ENCODE results near the gene NSDHL.
"Not testable (repeated sequence)": the region's sequence is repeated elsewhere in the genome, so short reads cannot be mapped to it uniquely, and the experiment has no call there.

NSDHL gene

DNA sequence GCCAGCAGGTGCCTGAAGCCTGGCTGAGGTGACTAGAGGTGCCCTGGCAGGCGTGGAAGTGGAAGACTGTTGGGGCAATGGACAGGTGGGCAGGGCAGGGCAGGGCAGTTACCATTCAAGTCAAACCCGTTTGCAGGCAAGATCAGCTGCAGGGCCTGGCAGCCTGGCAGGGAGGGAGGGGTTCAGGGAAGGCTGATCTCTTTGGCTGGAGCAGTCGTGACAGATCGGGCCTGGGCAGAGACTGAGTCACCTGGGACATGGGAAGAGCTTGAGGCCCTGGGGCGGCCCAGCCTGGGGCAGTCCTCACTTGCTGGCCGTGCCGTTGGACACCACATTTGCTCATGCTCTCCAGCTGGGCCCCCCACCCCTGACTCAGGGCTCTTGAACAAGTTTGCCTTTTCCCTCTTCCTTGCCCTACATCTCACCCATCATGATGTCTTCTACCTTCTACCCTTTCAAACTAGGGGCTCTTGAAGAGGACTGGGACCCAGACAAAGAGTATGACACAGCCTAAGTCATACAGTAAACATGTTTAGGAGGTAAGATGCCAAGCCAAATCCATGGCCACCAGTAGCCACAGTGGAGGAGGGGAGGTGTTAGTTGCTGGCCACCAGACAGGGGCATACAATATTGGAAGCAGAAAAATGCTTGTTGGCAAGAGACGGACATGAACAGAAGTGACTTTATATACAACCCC is 65.0 kb downstream of the NSDHL start:
- no peak for DNase-seq

DNA sequence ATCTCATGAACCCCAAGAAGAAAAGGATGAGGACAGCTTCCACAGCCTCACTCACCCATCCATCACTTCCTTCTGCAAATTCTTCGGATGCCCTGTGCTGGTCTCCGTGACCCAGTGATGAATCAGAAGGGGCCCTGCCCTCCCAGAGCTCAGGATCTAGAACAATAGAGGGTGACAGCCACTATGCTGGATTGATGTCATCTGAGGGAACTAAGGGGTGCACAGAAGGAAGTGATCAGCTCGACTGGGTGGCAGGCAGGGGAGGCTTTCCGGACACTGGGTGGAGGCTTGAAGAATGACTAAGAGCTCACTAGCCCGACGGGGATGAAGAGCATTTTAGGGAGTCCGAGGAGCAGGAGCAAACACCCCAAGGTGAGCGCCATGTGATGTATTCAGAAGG is 65.6 kb downstream of the NSDHL start:
- no peak for DNase-seq

DNA sequence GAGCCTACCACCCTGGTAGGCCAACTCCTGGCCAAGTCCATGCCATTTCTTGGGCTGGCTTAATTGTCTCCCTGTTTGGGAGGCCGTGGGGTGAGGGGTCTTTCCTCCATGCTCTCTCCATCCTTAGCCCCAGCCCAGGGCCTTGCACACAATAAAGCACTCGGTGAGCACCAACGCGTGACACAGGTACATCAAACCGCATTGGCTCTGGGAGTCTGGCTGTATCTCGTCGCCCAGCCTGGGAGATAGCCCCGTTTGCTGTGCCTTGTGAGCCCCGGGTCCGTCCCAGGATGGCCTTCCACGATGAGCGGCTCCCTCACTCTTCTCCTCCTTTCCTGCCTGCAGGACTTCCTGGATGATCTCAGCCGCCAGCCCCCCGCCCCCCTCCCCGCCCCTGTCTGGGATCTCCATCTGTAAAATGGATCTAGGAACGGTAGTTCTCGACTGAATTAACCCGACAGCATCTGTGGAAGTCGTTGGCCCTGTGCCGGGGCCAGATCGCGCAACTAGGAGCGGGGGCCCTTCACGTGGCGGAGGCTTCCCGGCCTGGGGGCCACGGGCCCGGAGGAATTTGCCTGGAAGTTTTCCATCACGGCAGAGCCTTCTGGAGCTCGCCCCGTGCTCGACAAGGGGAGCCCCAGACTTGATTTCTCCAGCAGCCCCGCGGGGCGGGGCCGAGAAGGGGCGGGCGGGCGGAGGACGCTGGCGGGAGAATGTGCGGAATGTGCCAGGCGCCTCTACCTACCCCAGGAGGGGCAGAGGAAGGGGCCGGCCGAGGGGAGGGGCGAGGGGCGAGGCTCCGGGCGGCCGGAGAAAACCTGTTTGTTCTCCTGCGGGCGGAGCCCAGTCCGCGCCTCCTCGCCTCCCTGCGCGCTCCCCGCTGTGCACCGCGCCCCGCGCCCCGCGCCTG is 66.6 kb downstream of the NSDHL start, which contains the start of gene ZNF185:
ZNF185 (plus strand) TSS at position 846 of the 910 bp plus-strand sequence. CDS start 16,423 bp downstream, outside the sequence.
- DNase-seq: no peak

DNA sequence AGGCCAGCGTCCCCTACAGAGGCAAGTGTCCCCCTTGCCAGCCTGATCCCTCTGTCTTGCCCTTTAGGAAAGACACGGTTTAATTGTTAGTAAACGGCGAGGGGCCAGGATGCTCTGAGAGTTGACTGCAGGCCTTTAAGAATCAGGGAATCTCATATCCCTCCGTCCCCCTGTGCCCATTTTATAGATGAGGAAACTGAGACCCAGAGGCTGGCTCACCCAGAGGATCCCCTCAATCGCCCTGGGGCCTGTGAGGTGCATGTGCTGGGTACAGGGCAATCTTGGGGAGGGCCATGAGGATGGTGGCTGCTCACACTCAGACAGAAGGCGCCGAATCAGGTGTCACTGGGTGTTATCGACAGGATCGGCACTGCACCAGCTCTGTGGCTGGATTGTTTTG is 67.6 kb downstream of the NSDHL start:
- no peak for DNase-seq

DNA sequence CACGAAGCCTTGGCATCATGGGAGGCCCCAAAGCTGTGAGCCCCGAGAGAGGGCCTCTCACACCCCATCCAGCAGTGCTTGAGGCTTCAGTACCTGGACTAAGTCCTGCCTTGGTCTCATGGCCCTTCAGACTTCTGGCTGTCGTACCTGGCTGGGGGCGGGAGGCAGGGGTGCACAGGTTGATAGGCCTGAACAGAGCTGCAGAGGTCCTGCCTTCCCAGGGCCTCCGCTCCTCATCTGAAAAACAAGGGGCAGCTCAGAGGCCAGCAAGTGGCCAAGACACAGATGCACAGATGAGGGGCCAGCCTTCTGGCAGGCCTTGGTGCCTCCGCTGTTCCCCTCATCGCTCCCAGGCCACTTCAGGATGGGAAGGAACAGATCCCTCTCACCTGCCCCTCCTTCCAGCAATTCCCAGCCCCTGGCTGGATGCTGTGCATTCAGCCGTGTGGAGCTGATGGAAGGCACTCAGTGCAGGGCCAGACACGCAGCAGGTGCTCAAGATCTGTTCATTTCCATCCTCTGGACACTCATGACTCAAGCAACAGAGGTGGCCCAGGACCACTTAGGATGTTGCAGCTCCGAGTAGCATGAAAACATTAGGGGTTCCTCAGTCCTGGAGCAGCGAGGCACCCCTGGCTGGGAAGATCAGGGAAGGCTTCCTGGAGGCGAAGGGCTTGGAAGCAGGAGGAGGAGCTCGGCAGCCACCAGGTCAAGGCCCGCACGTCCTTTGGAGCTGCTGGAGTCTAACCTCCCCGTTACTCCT is 68.4 kb downstream of the NSDHL start:
- DNase-seq: no peak

DNA sequence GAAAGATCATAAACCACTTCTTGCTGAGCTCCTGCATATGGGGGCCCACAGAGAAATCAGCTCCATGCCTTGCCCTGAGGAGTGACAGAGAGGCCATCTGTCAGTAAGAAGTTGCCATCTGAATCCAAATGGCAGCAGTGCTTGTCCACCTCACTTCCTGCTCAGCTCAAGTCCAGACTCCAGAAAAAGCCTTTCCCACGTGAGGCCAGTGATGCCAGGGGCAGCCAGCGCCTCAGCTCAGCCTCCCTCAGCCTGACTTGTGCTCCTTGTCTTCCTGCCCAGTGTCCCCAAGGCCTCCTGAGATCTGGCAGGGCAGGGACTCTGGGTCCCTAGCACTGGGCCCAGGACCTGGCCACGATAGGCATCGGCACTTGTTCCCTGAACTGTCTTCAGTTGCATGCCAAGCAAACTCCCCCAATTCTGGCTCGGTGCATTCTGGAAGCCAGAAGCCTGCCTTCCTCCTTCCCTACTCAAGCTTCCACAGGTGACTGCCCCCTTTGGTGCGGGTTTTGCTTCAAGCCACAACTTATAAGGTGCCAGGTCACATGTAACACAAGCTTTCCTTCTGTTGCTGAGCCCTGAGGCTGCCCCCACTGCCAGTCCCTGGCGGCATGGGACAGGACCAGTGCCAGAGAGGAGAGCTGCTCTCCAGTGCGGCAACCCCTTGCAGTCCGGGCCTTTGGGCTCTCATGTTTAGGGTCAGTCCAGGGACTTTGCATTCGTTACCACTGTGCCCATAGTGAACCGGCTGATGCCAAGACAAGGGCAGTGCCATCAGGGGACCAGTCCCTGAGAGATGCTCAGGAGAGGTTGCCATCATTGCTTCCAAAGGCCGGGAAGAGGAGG is 69.2 kb downstream of the NSDHL start:
- DNase-seq: no peak

DNA sequence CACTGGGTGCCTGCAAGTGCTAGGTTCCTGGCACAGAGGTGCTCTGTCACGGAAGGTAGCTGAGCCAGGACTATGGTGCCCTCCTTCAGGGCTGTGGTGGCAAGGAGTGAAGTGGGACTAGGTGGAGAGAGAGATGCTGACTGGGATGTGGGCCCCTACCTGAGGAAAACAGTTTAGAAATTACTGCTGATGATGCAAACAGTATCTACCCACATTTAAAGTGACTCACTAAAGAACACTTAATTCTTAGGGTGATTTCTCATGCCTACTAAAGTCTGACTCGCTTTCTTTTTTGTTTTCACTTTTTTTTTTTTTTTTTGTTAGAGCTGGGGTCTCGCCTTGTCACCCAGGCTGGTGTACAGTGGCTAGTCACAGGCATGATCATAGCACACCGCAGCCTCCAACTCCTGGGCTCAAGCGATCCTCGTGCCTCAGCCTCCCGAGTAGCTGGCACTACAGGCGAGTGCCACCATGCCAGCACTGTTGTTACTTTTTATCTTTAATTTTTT is 70.1 kb downstream of the NSDHL start:
- DNase-seq: no peak

DNA sequence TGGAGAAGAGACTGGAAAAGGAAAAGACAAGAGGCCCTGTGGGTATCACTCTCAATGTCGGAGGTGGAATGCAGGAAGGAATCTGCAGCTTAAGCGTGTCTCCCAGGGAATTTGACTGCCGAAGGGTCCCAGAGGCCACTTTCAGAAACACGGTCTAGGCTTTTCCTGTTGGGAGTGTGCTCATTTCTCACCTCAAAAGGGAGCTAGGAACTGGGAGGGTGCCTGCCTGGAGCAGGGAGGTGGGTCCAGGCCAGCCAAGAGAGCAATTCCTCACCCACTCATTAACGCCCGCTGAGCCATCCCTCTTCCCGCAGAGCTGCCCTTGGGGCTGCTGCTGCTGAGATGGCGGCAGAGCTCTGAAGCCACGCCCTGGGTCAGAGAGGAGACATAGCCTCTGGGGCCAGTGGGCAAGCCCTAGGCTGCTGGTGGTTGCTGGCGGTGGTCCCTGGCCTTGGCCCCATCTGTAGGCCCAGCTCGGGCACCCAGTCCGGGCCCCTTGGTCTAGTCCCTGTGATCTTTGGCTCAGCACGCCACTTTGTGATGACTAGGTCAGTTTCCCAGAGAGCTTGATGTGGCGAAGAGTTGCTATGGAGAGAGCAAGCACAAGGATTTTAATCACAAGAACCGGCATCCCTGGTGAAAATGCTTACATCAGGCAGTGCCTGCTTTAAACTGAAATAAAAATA is 71.1 kb downstream of the NSDHL start:
- DNase-seq: no peak

DNA sequence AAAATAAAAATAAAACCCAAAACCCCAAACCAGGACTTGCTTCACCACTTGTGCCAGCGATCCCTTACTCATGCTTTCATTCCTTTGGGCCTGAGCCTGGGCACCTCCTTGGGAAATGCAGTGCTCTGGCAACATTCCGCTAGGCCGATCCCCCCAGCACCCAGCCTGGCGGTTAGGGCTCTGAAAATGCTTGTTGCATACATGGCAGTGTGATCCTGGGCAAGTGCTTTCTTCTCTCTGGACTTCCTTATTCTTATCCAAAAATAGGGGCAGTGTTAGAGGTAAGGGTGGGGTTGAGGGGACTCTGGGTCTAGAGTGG is 71.6 kb downstream of the NSDHL start:
- no peak for DNase-seq

DNA sequence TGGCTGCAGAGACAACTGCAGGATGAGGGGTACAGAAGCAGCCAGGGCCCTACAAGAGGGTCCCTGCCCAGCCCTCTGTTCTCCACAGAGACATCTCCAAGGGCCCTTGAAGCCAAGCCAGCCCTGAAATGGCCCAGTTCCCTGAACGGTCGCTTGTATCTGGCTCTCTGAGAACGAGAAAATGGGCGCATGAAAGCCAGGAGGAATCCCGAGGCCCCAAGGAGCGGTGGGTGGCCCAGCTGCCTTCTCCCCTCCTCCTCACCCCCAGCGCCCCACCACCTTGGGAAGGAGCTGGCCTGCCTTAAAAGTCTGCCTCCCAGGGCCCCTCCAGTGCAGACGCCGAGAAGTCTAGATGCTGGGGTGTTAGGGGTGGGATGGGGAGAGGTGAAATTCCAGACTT is 72.7 kb downstream of the NSDHL start:
- no peak for DNase-seq

DNA sequence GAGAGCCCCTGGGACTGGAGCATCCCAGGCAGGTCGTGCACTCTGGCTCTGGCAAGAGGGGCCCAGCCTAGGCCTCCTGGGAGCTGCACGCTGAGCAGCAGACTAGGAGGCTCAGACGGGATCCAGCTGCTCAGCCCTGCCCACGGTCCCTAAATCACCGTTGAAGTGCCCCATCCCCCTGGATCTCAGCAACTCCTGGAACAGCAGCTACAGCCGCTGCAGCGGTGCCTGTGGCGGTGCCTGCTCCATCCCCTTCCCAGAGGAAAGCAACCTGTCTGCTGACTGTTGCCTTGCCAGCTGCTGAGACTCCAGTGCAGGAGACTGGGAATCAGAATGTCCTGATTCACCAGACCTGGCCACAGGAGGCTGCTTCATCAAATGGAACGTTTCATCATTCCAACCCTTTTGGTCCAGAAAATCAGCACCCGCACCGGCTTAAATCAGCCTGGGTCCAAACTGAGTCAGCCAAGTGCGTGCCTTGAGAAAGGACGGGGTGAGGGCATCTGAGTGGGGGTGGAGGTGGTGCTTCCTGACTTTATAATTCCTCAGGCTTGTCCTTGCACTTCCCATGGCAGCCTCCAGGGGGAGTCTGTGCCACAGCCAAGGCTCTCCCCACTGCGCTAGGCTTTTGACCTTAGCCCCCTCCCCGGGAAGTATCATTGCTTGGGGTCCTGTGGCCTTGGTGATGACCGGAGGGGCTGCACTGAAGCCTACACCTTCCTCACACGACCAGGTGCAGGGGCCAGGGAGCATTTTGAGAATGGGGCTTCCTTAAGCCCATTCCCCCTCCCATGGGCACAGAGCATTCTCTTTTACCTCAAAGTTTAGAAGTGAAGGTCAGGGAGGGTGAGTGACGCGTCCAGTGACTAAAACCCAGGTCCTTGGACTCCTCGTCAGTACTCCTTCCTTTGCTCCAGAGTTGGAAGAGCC is 73.6 kb downstream of the NSDHL start:
- DNase-seq: no peak

DNA sequence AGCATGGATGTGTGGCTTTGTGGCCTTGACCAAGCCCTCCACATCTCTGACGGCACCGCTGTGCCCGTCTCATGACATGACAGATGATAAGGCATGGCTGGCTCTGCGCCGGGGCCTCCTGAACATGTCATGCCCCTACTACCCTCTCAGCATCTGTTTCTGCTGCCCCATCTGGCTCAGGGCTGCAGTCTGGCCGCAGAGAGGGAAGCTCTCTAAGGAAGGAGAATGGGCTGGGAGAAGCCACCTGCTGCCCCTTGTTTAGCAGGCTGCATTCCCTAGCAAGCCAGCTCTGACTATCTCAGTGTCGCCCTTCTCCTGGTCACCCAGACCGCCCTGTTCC is 74.2 kb downstream of the NSDHL start:
- no peak for DNase-seq

DNA sequence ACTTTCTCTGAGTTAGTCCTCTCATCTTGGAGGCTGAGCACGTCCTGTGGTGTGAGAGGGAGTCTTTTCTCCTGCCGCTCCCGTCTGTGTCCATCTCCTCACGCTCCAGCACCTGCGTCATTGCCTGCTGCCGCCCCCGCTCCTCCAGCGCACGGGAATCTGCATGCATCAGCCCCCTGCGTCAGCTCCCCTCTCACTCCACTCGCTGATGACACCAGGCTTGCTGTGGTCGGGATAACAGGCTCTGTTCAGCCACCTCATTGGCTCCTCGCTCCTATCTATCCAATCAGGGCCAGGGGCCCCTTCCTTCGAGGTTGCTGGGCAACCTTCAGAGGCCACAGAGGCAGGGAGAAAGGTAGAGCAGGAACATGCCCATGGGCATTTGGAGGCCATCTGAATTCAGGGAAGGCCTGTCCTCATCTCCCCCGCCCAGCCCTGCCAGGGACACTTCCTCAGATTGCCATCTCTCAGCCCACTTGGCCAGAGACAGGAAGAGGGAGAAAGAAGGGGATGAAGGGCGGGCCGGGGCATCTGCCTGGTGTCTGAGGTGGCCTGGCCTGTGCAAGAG is 76.3 kb downstream of the NSDHL start:
- DNase-seq: peak in 1 of 2 experiments; percentile 20

DNA sequence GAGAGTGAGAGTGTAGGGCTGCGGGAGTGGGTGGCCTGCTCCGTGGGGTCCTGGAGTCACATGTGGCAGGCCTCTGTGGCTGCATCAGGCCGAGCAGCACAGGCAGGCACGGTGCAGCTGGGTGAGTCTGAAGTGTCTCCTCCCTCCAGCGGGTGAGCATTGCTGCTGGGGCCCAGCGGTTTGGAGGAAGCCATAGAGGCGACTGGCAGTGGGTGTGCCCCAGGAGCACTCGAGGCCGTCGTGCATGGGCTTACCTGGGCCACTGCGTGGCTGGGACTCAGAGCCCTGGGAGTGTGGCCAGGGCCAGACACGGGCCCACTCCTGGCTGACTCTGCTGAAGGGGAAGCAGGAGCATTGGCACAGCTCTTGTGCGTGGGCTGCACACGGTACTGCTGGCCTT is 77.6 kb downstream of the NSDHL start:
- DNase-seq: no peak

DNA sequence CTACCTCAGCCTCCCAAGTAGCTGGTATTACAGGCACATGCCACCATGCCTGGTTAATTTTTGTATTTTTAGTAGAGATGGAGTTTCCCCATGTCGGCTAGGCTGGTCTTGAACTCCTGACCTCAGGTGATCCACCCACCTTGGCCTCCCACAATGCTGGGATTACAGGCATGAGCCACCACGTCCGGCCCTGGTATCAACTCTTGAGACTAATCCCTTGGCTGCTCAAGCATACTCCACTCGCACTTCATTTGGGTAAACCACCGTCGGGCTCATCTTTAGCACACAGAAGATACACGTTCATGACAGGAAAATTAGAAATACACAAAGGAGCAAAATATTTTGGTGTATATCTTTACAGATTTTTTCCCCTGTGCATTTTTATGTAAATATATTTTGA is 79.2 kb downstream of the NSDHL start:
- DNase-seq: not testable (repeated sequence)

DNA sequence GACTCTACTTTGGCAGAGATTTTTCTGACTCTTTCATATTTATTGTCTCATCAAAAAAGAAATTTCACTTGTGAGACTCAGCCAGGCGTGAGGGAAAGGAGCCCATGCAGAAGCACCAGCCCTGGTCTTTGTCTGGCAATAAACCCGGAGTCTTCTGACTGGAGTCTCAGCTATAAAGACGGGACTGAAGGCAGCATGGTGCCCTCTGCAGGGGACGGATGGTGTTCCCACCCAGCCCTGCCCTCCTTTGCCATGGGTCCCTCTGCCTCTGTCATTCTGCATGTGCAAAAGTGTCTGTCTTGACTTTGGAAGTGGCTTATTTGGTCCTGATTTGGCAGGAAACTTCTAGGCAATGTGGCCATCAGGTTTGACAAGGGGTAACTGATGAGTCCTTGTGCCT is 81.2 kb downstream of the NSDHL start:
- no peak for DNase-seq

DNA sequence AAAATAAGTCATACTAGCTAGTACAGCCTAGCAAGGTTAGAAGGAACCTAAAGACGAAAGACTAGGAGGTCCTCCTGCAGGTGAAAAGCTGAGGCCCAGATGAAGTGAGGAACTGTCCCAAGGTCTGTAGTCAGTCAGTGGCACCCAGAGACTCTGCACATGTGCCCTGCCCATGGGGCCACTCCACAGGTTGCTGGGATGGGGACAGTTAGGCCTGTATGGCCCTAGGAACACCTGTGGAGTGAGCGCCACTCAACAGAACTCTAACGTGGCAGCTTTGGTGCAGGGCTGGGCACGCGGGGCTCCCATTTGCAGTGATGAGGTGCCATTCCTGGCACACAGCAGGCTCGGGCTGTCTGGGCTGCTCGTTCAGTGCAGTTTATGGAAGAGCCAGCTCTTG is 81.8 kb downstream of the NSDHL start:
- no peak for DNase-seq

DNA sequence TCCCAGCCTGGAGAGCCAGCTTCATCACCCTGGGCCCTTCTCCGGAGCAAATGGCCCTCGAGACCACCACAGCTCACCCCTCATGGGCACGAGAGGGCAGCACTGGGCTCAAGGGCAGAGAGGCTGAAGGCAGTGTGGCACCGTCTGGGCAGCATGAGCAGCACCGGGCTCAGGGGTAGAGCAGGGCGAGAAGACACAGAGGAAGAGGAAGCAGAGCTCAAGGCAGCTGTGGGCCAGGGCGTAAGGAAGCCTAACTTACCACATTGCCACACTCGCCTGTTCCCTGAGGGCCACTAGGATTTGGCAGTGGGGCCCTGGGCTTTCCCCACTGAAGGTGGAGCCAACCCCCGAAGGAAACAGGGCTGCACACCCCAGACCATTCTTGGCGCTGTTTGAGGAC is 82.5 kb downstream of the NSDHL start:
- DNase-seq: no peak

DNA sequence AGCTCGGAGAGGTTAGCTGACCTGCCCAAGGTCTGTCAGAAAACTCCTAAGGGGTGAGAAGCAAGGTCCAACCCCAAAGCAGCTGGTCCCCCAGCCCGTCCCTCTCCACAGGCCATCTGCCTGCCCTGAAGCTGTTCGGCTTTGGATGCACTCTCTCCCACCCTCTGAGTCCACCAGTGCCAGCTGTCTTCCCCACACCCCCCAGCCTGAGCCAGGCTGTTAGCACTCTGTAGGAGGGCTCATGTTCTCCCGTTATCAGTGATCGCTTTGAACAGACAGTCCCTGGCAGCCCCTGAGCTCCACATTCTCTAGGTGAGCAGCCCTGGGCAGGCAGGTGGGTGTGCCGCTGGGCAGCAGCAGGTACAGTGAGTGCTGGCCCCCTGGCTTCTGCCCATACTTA is 83.0 kb downstream of the NSDHL start:
- DNase-seq: no peak

DNA sequence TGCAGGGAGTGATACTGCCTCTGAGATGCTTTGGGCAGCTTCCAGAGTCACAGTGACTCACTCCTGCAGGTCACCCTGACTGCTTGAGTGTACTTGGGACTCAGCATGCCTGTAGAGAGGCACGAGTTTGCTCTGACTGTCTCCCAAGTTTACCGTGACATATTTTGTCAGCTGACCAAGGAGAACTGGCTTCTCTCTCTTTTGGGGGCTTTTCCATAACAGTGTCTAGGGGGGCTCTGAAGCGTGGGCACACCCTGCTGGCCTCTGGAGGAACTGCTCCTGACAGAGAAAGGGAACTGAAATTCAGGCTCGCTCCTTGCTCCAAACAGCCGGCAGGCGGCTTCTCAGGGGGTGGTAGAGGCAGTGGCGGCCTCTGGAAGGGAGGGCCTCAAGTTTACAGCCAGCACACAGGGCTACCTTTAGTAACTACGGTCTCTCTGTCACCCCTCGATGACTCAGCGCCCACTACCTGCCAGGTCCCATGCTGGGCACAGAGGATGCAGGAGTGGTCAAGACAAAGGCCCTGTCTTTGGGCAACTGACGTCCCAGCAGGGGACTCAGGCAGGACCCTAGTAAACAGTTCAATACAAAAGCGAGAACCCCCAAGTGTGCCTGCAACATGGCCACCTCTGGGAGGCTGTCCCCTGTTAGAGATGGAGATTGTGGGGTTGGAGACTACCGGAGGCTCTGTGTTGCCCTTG is 84.8 kb downstream of the NSDHL start:
- no peak for DNase-seq

Data from NCI-H1930 (cell line).